CD14-positive monocyte (primary cell): ENCODE measurements around the gene TMEM192. TPM values are rescaled to one million over a fixed set of nuclear protein-coding genes. Genes with fewer than 3 reads are reported as not detected.

Experiments
- polyA plus RNA-seq, 3 donors: library from polyadenylated mRNA; depleted of rRNA in 1 of 3; unstranded in 2 of 3; stranded (reverse) in 1 of 3; fragments of 300-500 nt in 2 of 3; fragments of >200 nt in 1 of 3; fragmentation: Illumina TruSeq in 2 of 3; gene quantifications; 1 replicate in 2 of 3; 2 replicates in 1 of 3; pipeline ENCODE4 v1.2.3, GENCODE V29; 2012 to 2021

TMEM192 gene
- polyA plus RNA-seq, 3 donors = 7.3 to 22.4 (median 15.5) TPM

Other genes with a start within 250 kb of the TMEM192 start
- gene APELA, start 235.7 kb downstream of the TMEM192 start, polyA plus RNA-seq = not detected
- gene TRIM61, start 135.2 kb downstream of the TMEM192 start, polyA plus RNA-seq = under 1 TPM in 1 of 3 donors, not detected in 2; 0.04 TPM
- not detected for gene TRIM60, start 80.9 kb downstream of the TMEM192 start, polyA plus RNA-seq
- gene TRIM75, start 59.0 kb downstream of the TMEM192 start, polyA plus RNA-seq = not detected
- 10 to 100 TPM in 2 of 3 donors, 1 to 10 TPM in 1; 6.9 to 22.6 (median 11.1) TPM for gene KLHL2, start 94.7 kb upstream of the TMEM192 start, polyA plus RNA-seq
- gene MSMO1, start 214.8 kb upstream of the TMEM192 start, polyA plus RNA-seq = 1 to 10 TPM; 3.1 to 7.6 (median 6.0) TPM